NCI-H2196 treated with DMSO at 0.1 percent for 48 hours (cell line): ENCODE data around the gene UNCX.
"Not testable (repeated sequence)": the region's sequence is repeated elsewhere in the genome, so short reads cannot be mapped to it uniquely, and the experiment has no call there.

Source experiments
- DNase-seq: peaks from one replicate; lab custom pipeline; 2025; ENCODE audit not compliant: unreplicated experiment; lab: John Stamatoyannopoulos, UW

Gene UNCX

DNA sequence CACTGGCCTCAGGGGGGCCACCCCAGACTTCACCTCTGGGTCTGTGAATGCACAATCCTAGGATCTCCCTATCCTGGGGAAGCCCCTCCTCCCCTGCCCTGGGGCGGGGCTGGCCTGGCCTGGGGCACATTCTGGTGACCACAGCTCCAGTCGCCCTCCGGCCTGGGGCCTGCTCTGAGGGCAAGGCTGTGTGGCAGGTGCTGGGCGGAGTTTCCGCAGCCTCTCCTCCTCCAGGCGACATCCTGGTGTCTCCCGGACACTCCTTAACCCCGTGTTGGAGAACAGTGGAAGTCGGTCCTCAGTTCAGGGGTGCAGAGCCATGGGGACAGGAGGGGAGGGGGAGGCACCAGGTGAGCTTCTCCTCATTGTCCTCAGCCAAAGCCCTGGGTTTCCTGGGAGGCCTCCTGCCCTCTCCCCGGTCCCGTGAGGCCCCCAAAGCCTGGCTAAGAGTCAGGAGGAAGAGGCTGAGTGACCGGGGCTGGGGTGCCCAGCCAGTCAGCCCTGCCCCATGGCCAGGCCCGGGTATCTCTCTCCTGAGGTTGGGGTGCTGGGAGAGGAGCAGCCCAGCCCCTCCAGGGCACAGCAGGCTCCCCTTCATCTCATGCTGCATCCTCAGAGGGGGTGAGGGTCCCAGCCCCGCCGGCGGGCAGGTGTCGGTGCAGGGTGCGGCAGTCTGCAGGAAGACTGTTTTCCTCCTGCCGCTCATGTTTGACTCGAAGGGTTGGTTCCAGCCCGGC, 22.6 kb downstream of the UNCX start:
- DNase-seq: no peak

DNA sequence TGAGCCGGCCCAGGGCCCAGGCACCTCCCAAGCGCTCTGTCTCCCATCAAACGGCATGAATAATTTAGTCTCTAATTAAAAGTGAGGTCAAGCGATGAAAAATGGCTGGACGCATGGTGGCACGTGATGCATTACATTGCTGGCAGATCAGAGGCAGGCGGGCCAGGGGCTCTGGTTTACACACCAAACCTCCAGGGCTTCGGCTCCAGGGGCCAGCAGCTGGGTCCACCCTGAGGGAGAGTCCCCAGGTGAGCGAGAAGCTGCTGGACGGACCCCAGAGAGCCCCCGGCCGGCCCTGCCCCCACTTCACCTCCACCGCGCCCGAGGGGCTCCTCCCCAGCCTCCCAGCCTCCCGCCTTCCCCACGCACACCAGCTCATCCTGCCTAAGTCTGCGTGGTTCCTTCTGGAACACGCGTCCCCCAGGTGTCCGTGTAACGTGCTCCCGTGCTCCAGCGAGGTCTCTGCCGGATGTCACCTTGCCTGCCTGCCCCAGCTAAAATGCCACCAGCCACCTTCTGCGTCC, 23.2 kb downstream of the UNCX start:
- no peak for DNase-seq

DNA sequence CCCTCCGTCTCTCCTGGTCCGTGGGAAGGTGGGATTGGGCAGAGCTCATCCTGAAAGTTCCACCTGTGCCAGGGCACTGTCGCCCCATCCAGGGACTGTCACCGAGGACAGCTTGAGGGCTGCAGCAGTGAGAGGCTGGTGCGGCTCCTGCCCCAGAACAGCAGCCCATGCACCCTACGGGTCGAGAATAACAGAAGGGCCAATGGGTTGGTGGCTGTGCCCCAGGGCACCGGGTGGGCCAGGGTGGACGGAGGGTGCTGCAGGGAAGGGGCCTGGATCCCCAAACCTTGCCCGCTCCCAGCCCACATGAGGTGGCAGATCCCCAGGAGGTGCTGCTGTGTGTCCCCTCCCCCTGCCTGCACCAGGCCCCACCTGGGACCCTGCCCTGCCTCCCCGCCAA, 23.9 kb downstream of the UNCX start:
- DNase-seq: no peak

DNA sequence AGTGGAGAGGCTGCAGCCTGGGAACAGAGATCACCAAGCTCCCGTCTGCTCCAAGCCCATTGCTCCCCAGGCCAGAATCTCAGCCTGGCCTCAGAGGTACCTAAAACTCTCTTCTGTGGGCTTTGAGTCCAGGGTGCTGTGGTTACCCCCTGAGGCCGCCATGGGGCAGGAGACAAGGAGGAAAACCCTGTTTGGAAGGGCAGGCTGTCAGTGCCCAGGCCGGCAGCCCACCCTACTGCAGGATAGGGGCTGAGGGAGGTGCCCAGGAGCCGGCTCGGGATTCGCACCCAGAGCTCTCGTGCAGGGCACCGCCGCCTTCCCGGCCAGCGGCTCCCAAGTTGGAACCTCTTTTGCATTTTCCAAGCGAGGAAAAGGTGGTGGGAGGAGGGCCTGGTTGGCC, 24.5 kb downstream of the UNCX start:
- no peak for DNase-seq

DNA sequence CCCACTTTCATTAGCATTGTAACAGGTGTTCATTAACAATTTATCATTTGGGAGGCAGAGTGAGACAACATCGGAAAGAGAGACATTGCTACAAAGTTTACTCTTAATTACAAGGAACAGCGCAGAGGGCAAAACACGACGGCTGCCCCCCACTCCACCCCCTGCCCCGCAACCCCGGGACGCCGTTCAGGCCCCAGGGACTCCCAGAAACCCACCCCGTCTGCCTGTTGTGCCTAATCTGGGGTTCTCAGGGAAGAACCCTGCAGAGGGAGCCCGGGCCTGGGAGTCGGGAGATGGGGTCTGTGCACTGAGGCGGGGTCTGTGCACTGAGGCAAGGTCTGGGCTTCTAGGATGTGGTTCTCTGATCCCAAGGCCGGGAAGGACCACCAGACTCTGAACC, 25.2 kb downstream of the UNCX start:
- no peak for DNase-seq

DNA sequence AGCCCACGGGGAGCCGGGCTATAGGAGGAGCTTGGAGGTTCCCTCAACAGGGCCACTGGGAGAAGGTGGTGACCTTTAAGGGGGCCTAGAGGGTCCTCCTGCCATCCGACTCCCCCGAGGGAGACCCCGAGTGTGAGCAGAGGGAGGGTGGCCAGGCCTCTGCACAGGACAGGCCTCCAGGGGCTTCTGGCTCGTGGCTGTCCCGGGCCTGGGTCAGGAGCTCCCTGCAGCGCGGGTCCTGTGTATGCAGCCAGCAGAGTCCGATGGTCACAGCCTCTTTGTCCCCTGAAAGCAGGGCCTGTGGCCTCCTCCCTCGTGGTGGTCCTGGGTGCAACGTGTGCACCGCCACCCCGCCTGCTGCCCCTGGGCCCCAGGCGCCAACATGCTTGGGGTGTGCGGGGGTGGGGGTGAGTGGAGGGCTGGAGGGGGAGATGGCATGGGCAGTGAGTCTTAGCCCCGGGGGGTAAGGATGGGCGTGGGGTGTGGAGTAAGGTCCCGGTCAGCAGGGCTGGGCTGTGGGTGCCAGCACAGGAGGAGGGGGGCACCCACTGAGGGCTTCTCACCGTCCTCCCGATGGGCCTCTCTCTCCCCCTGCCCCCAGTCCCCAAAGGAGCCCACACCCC, 27.1 kb downstream of the UNCX start:
- no peak for DNase-seq

DNA sequence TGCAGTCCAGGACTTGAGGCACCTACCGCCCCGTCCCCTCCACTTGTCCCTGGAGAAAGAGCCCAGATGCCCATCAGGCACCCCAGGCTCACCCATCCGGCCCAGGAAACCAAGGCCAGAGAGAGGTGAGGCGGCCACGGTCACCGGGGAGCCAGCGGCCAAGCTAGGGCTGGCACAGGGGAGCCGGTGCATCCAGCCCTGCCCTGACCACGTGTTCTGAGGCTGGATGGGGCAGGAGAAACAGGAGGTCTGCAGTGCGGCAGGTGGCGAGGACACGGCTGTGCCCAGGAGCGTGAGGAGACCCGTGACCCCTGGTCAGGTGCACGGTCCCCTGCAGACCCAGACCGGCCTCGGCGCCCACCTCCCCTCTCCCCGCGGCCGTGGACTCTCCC, 27.6 kb downstream of the UNCX start:
- DNase-seq: no peak

DNA sequence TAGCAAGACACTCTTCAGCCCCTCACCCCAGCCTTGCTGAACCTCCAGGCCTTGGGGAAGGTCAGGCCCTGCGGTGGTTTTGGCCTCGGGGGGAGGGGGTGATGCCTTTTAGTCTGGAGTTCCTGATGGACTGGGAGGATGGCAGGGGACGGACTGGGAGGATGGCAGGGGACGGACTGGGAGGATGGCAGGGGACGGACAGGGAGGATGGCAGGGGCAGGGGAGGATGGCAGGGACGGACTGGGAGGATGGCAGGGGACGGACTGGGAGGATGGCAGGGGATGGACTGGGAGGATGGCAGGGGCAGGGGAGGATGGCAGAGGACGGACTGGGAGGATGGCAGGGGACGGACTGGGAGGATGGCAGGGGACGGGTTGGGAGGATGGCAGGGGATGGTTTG, 28.4 kb downstream of the UNCX start:
- not testable (repeated sequence) for DNase-seq

DNA sequence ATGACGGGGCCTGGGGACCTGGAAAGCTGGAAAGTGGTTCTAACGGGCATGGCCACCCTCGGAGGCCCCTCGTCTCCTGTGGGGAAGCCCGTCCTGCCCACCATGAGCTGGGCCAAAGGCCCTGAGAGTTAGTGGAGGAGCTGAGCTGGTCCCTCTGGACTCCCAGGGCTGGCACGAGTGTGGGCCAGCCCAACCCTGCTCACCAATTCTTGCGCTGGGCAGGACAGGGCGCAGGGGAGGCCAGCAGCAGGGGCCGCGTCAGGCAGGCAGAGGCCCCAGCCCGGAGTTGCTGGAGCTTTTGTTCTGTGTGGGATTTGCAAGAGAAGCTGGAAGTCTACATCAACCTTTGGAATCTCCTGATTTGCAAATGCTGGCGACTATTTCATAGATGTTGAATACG, 29.8 kb downstream of the UNCX start:
- DNase-seq: no peak

DNA sequence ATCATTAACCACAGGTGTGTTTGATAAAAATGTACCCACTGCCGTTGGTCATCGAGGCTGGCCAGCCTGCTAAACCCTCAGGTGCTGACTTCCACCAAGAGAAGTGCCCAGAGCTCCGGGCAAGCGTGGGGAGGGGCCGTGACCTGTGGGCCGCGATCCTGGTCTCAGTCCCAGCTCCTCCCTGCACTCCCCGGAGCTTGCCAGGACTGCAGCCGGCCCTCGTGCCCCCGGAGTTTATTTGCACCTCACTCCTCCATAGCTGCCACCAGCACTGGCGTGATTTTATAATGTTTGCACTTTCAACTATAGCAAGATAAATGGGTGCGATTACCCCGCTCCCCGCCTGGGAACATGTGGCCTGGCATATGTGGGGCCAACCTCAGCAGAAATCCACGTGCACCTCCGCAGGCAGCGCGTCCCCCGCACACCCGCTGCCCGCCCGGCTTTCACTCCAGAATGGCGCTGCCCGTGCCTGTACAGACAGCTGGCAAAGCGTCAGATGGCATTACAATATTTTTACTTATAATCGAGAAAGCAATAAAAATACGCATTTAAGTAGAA, 30.8 kb downstream of the UNCX start:
- DNase-seq: no peak

DNA sequence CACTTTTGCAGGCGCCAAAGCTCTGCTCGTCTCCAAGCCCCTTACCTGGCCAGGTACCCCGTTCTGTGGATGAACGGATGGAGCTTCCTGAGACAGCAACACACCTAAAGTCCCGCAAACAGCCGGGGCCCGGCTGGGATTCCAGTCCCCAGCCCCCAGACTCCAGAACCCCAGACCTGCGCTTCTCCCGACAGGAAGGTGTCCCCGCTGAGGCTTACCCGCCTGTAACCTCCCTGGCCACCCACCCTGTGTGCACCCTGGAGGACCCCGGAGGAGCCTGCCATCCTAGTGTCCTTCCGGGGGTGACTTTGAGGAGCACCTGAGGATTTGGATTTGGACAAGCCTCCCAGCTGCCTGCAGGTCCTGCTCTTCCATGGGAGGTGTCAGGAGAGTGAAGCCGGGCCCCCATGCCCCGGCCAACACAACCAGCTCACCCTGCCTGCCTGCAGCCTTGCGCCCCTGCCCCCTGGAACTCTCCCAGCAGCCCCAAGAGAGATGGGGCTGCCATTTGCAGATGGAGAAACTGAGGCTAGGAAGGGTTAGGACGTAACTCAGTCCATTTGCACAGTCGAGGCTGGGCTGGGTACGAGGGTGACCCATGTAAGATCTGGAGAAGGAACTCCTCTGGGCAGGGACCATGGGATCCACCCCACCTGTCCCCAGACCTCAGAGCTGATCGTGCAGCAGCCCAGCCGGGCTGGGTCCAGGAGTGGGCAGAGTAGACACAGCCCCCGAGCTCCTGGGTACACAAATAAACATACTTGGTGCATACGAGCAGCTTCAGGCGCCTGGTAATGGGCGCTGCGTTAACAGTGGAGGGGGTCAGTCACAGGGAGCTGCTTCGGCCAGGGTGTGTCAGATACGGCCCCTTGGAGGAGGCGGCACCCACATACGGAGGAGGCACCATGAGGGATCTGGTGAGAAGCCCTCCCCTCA, 31.9 kb downstream of the UNCX start:
- DNase-seq: no peak

DNA sequence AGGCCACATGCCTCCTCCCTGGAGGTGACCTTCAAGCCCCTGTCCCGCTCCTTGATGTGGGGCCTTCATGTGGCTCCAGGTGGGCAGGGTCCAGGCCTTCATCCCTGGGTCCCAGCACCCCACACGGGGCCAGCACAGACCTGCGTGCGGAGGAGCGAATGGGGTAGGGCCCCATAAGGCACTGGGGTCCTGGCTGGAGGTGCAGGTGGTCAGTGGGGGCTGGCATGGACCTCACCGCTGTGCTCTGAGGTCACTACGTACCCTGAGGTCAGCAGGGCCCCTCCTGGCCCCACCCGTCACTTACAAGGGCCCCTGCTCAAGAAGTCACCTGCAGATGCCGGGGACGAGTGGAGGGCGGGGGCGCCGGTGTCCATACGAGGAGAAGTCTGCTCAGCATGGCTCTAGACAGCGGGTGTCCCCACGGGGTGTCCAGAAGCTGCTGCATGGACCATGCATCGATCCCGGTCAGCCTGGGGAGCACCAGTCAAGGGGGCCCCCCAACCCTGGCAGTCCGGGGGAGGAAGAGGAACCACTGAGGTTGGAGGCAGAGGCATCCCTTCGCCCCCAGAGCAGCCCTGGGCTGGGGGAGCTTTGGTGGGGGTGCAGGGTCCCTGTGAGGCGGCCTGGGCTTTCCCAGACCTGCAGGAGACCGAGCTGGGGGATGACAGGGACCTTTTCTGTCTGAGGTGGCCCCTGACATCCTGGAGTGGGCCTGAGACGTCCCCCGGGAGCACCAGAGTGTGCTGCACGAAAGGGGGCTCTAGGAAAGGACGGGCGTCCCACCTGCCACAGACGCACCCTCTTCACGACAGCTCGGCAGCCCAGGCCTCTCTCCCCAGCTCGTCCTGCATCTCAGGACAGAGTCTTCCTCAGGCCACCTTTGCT, 34.6 kb downstream of the UNCX start:
- no peak for DNase-seq

DNA sequence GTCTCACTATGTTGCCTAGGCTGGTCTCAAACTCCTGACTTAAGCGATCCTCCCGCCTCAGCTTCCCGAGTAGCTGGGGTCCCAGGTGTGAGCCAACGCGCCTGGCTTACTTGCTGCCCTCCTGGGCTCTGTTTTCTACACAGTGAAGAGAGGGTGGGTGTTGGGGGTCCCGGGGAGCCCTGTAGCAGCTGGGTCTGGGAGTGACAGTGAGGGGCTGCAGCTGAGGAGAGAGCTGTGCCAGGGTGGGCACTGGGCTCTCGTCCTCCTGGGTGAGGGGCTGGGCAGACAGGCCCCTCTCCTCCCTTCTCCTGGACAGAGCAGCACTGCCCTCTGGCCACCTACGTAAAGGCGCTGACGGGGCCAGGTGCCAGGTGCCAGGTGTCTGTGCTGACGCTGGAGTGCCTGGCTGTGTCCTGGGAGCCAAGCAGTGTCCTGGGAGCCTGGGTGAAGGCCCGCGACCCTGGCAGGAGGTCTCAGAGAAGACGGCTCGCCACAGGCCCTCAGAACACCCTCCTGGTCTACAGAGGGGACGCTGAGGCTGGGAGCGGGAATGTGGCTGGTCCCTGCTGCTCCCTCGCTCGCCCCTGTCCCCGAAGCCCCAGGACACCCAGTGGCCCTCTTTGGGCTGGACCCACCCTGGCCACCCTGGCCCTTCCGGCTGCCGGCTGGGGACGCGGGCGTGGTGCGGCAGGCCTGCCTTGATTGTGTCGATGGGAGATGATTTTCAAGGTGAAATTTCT, 35.6 kb downstream of the UNCX start:
- no peak for DNase-seq

DNA sequence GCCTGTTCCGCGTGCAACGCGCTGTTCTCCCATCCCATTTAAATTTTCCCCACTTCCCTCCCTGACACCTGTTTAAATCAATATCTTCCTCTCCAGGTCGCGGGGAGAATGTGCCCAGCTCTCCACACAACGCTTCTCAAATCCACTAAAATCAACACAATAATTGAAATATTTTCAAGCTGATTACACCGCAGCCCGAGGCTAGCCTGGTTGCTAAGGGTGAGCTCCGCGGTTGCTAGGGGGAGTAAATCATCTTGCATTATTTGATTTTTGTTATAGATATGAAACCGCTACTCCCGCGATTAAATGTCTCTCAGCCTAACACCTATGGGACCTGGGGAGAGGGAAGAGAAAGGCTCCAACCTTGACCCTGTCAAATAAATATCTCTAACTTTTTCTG, 36.2 kb downstream of the UNCX start:
- DNase-seq: no peak

DNA sequence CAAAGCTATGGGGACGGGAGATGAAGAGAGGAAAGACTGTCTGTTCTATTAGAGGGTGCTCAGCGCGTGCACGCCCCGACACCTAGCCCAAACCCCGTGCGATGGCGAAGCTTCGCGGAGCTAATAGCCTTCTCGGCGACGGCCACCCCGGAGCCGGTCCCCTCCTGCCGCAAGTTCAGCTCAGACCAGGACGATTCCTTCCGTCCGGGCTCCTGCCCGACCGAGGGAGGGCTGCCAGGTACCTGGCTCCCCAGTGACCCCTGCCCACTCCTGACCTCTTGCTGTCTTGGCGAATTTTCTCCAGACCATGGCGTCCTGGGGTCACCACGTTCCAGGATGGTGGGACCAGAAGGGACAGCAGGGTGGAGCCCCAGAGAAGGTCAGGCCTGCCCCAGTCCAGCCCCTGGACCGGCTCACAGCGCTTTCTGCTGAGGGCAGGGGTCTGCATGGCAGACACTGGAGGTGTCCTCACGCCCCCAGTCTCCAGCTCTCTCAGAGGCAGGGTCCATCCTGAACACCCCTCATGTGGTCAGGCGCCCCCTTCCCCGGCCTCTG, 36.7 kb downstream of the UNCX start:
- DNase-seq: no peak

DNA sequence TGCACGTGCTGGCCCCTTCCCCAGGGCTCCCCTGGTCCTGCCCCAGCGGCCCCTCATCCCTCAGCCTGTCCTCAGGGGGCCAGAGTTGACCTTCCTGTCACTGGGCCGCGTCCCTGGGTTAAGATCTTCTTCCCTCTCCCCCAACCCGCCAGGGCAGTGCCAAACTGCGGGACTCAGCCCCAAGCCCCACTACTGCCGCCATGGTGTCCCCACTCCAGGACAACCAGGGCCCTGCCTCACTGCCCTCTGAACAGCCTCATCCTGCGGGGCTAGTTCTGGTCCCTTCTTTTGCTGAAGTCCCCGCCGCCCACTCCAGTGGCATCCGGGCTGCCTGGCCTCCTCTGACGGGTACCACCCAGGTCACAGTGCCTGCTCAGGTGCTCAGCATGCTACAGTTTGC, 37.5 kb downstream of the UNCX start:
- no peak for DNase-seq

DNA sequence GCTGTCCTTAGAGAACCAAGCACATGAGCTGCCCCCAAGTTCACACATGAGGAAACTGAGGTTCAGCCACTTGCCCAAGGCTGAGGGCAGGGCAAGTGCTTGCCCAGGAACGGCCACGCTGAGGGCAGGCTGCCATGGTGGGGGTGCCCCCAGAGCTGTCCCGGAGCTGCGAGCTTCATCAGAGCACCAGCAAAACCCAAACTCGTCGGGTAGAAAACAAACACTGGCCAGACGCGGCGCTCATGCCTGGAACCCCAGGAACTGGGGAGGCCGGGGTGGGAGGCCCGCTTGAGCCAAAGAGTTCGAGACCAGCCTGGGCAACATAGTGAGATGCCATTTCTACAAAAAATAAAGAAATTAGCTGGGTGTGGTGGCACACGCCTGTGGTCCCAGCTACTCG, 38.4 kb downstream of the UNCX start:
- no peak for DNase-seq

DNA sequence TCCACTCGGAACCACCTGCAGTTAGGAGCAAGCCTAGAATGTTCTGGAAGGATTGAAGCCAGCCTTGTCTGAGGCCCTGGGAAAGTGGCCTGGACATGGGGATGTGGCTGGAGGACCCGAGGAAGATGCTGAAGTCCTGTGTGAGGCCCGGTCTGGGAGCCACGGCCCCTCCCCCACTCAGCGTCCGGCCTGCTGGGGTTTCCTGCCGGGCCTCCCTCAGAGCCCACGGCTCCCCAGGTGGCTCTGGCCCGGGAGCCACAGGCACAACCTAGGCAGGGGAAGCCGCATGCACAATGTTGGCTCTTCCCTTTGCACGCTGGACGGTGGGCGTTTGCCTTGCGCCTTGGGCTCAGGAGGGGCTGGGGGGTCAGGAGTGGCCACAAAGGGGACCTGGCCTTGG, 39.0 kb downstream of the UNCX start:
- no peak for DNase-seq

DNA sequence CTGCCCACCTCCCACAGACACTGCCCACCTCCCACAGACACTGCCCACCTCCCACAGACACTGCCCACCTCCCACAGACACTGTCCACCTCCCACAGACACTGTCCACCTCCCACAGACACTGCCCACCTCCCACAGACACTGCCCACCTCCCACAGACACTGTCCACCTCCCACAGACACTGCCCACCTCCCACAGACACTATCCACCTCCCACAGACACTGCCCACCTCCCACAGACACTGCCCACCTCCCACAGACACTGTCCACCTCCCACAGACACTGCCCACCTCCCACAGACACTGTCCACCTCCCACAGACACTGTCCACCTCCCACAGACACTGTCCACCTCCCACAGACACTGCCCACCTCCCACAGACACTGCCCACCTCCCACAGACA, 39.5 kb downstream of the UNCX start:
- not testable (repeated sequence) for DNase-seq
